ENCODE results near the gene ZNF165. TPM values are rescaled to one million over a fixed set of nuclear protein-coding genes. Genes with fewer than 3 reads are reported as not detected.
"Not testable (repeated sequence)": the region's sequence is repeated elsewhere in the genome, so short reads cannot be mapped to it uniquely, and the experiment has no call there.

Gene ZNF165
- total RNA-seq, 1 donor from 2014 or later, result 1.4 TPM

- peaks cover 5% of the 10 kb centered on the region for H3K27me3 Mint-ChIP-seq (ENCODE audit: unreplicated experiment)
- peaks cover 12% of the 10 kb centered on the region for H3K36me3 Mint-ChIP-seq (ENCODE audit: low read depth, unreplicated experiment)
- DNase-seq (ENCODE audit: low spot score), result no peak
- no peaks in the 10 kb centered on the region for H3K9me3 Mint-ChIP-seq (ENCODE audit: unreplicated experiment)
- no peak overlapping the region for H3K4me3 Mint-ChIP-seq (ENCODE audit: unreplicated experiment)
- TF ChIP-seq CTCF (IDR thresholded peaks at IDR 0.05; ENCODE audit: unreplicated experiment), result no peak
- no peak overlapping the region for H3K27ac Mint-ChIP-seq (ENCODE audit: unreplicated experiment)
- H3K4me1 Mint-ChIP-seq (ENCODE audit: unreplicated experiment), result peaks cover 15% of the 10 kb centered on the region
Observed at GRCh38 chr6:28121876-28122275, 41.5 kb downstream of the ZNF165 start.

DNA sequence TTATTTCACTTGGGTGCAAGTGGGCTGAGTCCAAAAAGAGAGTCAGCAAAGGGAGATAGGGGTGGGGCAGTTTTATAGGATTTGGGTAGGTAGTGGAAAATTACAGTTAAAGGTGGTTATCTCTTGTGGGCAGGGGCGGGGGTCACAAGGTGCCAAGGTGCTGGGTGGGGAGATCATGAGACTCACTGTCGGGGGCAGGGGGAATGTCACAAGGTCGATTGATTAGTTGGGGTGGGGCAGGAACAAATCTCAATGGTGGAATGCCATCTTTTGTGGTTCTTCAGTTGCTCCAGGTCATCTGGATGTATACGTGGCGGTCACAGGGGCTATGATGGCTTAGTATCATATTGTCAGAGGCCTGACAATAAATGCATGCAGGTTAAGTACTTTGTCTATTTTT, 41.9 kb downstream of the ZNF165 start:
- not testable (repeated sequence) for DNase-seq (ENCODE audit: low spot score); H3K27me3 Mint-ChIP-seq (ENCODE audit: unreplicated experiment); H3K4me3 Mint-ChIP-seq (ENCODE audit: unreplicated experiment); H3K27ac Mint-ChIP-seq (ENCODE audit: unreplicated experiment); H3K9me3 Mint-ChIP-seq (ENCODE audit: unreplicated experiment)
- H3K36me3 Mint-ChIP-seq (ENCODE audit: low read depth, unreplicated experiment), result peaks cover 13% of the 10 kb centered on the region
- H3K4me1 Mint-ChIP-seq (ENCODE audit: unreplicated experiment), result peaks cover 19% of the 10 kb centered on the region

DNA sequence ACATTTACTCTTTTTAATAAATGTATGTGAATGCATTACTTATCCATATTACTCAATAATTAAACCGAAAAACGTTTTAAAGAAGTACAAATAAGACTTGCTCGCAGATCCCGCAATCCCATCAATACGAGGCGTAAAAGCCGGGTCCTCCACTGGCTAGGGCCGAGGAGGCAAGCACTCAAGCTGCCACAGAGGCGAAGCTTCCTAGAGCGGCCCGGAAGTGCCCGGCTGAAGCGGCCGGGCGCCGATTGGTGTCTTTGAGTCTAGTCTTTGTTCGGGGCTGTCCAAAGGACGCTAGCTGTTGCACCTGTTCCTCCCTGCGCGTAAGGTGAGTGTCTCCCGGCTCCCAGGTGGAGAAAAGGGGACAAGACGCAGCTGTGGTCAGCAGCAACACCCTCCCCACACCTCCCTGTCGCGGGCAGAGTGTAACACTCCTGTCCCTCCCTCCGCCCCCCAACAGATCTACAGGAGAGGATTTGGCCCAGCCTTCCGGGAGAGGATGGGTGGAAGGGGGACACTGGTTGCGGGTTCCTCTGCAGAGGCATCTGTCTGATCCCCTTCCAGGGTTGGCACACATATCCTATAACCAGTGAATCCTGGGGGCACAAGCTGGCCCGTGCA, 44.1 kb downstream of the ZNF165 start, which contains the start of gene ZSCAN16:
Gene ZSCAN16 (plus strand): TSS at position 260 of the 621 bp plus-strand sequence. CDS start 835 bp downstream, outside the sequence.
- H3K9me3 Mint-ChIP-seq (ENCODE audit: unreplicated experiment), result no peaks in the 10 kb centered on the region
- DNase-seq (ENCODE audit: low spot score), result peak; percentile 76
- H3K36me3 Mint-ChIP-seq (ENCODE audit: low read depth, unreplicated experiment), result peaks cover 14% of the 10 kb centered on the region
- H3K27me3 Mint-ChIP-seq (ENCODE audit: unreplicated experiment), result peaks cover 8% of the 10 kb centered on the region
- TF ChIP-seq CTCF (IDR thresholded peaks at IDR 0.05; ENCODE audit: unreplicated experiment), result no peak
- H3K27ac Mint-ChIP-seq (ENCODE audit: unreplicated experiment), result peak within 1 kb of the TSS; percentile 39
- peaks cover 20% of the 10 kb centered on the region for H3K4me1 Mint-ChIP-seq (ENCODE audit: unreplicated experiment)
- peak within 1 kb of the TSS; percentile 97 for H3K4me3 Mint-ChIP-seq (ENCODE audit: unreplicated experiment)

DNA sequence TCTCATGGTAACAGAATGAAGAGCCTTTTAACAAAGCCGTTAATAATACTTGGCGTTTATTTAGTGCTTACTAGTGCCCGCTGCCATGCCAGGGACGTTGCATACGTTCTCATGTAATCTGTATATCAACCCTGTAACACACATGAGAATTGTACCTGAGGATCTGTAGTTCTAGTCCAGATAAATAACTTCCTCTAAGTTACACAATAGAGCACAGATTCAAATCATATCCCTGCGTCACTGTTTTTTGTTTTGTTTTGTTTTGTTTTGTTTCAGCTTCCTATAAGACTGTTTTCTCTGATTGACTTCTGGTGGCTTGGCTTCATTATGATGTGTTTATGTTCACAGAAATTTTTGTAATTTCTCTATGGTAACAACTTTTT, 44.6 kb downstream of the ZNF165 start:
- no peak for TF ChIP-seq CTCF (IDR thresholded peaks at IDR 0.05; ENCODE audit: unreplicated experiment)
- Mint-ChIP-seq H3K27me3 (ENCODE audit: unreplicated experiment) (peaks cover 8% of the 10 kb centered on the region), H3K4me1 (ENCODE audit: unreplicated experiment) (peaks cover 20% of the 10 kb centered on the region), H3K36me3 (ENCODE audit: low read depth, unreplicated experiment) (peaks cover 13% of the 10 kb centered on the region), H3K4me3 (ENCODE audit: unreplicated experiment) (peak overlapping the region; percentile 97), H3K27ac (ENCODE audit: unreplicated experiment) (peak overlapping the region; percentile 39), H3K9me3 (ENCODE audit: unreplicated experiment) (no peaks in the 10 kb centered on the region)
- no peak for DNase-seq (ENCODE audit: low spot score)

GRCh38 chr6:28125401-28125800, 45.0 kb downstream of the ZNF165 start:
- Mint-ChIP-seq H3K4me3 (ENCODE audit: unreplicated experiment) (peak overlapping the region; percentile 97), H3K4me1 (ENCODE audit: unreplicated experiment) (peaks cover 20% of the 10 kb centered on the region), H3K36me3 (ENCODE audit: low read depth, unreplicated experiment) (peaks cover 11% of the 10 kb centered on the region), H3K27me3 (ENCODE audit: unreplicated experiment) (peaks cover 8% of the 10 kb centered on the region), H3K9me3 (ENCODE audit: unreplicated experiment) (no peaks in the 10 kb centered on the region), H3K27ac (ENCODE audit: unreplicated experiment) (no peak overlapping the region)
- no peak for TF ChIP-seq CTCF (IDR thresholded peaks at IDR 0.05; ENCODE audit: unreplicated experiment)
- no peak for DNase-seq (ENCODE audit: low spot score)

Data from endothelial cell (in vitro differentiated cells).